Endodermal cell (in vitro differentiated cells): Measurements from ENCODE around the gene CCND2. TPM values are rescaled to one million over a fixed set of nuclear protein-coding genes. Genes with fewer than 3 reads are reported as not detected.

Experiments
- DNase-seq: peaks from one replicate; pipeline ENCODE4 v3.0.0-alpha.2; 2017
- H3K27ac ChIP-seq: 2 replicates; pipeline ENCODE4 v1.5.1; 2013; ENCODE audit warnings: mild to moderate bottlenecking, low read depth, low read length, moderate library complexity
- H3K27me3 ChIP-seq: 2 replicates; pipeline ENCODE4 v1.6.1; 2013; ENCODE audit warnings: mild to moderate bottlenecking, low read length, moderate library complexity; ENCODE audit not compliant: insufficient read depth, control insufficient read depth, poor library complexity, severe bottlenecking
- H3K36me3 ChIP-seq: 2 replicates; pipeline ENCODE4 v1.7.0; 2013; ENCODE audit warnings: mild to moderate bottlenecking, low read length, moderate library complexity; ENCODE audit not compliant: control insufficient read depth, insufficient read depth
- H3K4me1 ChIP-seq: one replicate; pipeline ENCODE4 v1.7.0; 2013; ENCODE audit warnings: low read length; ENCODE audit not compliant: control insufficient read depth, insufficient read depth
- H3K4me3 ChIP-seq: 2 replicates; pipeline ENCODE4 v1.5.1; 2013; ENCODE audit warnings: mild to moderate bottlenecking, low read length, moderate library complexity
- H3K9ac ChIP-seq: 2 replicates; pipeline ENCODE4 v1.6.1; 2013; ENCODE audit warnings: mild to moderate bottlenecking, low read length, moderate library complexity; ENCODE audit not compliant: poor library complexity, severe bottlenecking; ENCODE audit errors: extremely low read depth
- H3K9me3 ChIP-seq: 2 replicates; pipeline ENCODE4 v1.6.1; 2013; ENCODE audit warnings: mild to moderate bottlenecking, low read length, moderate library complexity; ENCODE audit not compliant: control insufficient read depth
- H3K27ac Mint-ChIP-seq: 2 replicates; pipeline ENCODE4 v1.8.0; 2020; ENCODE audit warnings: mixed read lengths
- H3K27me3 Mint-ChIP-seq: 2 replicates; pipeline ENCODE4 v1.8.0; 2021; ENCODE audit warnings: mild to moderate bottlenecking, mixed read lengths; ENCODE audit not compliant: insufficient read depth
- H3K36me3 Mint-ChIP-seq: 2 replicates; pipeline ENCODE4 v1.8.0; 2020; ENCODE audit warnings: low read depth, mixed read lengths
- H3K4me1 Mint-ChIP-seq: 2 replicates; pipeline ENCODE4 v1.8.0; 2020; ENCODE audit warnings: mixed read lengths
- H3K4me3 Mint-ChIP-seq: 2 replicates; pipeline ENCODE4 v1.8.0; 2020; ENCODE audit warnings: mild to moderate bottlenecking, moderate library complexity, mixed read lengths
- H3K9me3 Mint-ChIP-seq: 2 replicates; pipeline ENCODE4 v1.8.0; 2020; ENCODE audit warnings: mild to moderate bottlenecking, mixed read lengths
- CTCF ChIP-seq: fragments of 200-600 bp; sonication (generic); conservative IDR thresholded peaks from 2 replicates; pipeline ENCODE4 v1.5.0; 2021; ENCODE audit warnings: antibody characterized with exemption, mild to moderate bottlenecking
- WGBS, 2 experiments: methylation state at CpG; one replicate each; pipeline versions ENCODE4 v1.1.5 to v1.1.7; 2013; ENCODE audit warnings: missing lambda C conversion rate in 2 of 2, mixed read lengths in 1 of 2; ENCODE audit not compliant: insufficient coverage in 1 of 2, insufficient read length in 1 of 2; 5-methylcytosine and 5-hydroxymethylcytosine counted together
- total RNA-seq, 2 donors: library from RNA; stranded (reverse); fragmentation: NEBNext Ultra II Directional in 1 of 2; extraction: Animal tissue kit (Norgen Biotek cat#: 25700) in 1 of 2; gene quantifications; 2 replicates in 1 of 2; 3 replicates in 1 of 2; pipeline ENCODE4 v1.2.1, GENCODE V29; 2021

CCND2 gene
- total RNA-seq, 2 donors from 2014 or later: 286 to 362 TPM

- H3K4me1 ChIP-seq: peaks cover 14% of the 10 kb centered on the region
- no peaks in the 10 kb centered on the region for H3K27me3 ChIP-seq
- H3K4me3 ChIP-seq: no peak overlapping the region
- H3K36me3 ChIP-seq: peaks cover 66% of the 10 kb centered on the region
- H3K27me3 Mint-ChIP-seq: no peaks in the 10 kb centered on the region
- no peak overlapping the region for H3K4me3 Mint-ChIP-seq
- peak; percentile 72 for TF ChIP-seq CTCF
- H3K9me3 ChIP-seq: no peaks in the 10 kb centered on the region
- no peak overlapping the region for H3K27ac Mint-ChIP-seq
- no peak overlapping the region for H3K27ac ChIP-seq
- peaks cover 22% of the 10 kb centered on the region for H3K4me1 Mint-ChIP-seq
- H3K9me3 Mint-ChIP-seq: no peaks in the 10 kb centered on the region
- peak; percentile 88 for DNase-seq
- 90 to 94% methylated on average over 6 to 12 of the region's 12 CpGs for WGBS, 2 experiments
- no peak overlapping the region for H3K9ac ChIP-seq
- peaks cover 98% of the 10 kb centered on the region for H3K36me3 Mint-ChIP-seq
Measured at GRCh38 chr12:4282892-4283511, 9.4 kb downstream of the CCND2 start.

- Histone ChIP-seq H3K27ac (no peak overlapping the region), H3K9me3 (no peaks in the 10 kb centered on the region), H3K9ac (no peak overlapping the region), H3K36me3 (peaks cover 69% of the 10 kb centered on the region), H3K4me1 (peaks cover 7% of the 10 kb centered on the region), H3K27me3 (no peaks in the 10 kb centered on the region), H3K4me3 (no peak overlapping the region)
- Mint-ChIP-seq H3K9me3 (no peaks in the 10 kb centered on the region), H3K36me3 (peaks cover 98% of the 10 kb centered on the region), H3K27me3 (no peaks in the 10 kb centered on the region), H3K27ac (no peak overlapping the region), H3K4me1 (peaks cover 16% of the 10 kb centered on the region), H3K4me3 (no peak overlapping the region)
- peak; percentile 36 for DNase-seq
- no peak for TF ChIP-seq CTCF
- WGBS, 2 experiments: 94 to 96% methylated on average over 6 to 12 of the region's 12 CpGs
Measured at GRCh38 chr12:4283512-4284255, 10.1 kb downstream of the CCND2 start.

- Mint-ChIP-seq H3K4me3 (no peak overlapping the region), H3K27ac (no peak overlapping the region), H3K4me1 (peaks cover 9% of the 10 kb centered on the region), H3K36me3 (peaks cover 98% of the 10 kb centered on the region), H3K9me3 (no peaks in the 10 kb centered on the region), H3K27me3 (no peaks in the 10 kb centered on the region)
- no peak for TF ChIP-seq CTCF
- Histone ChIP-seq H3K27ac (no peak overlapping the region), H3K9me3 (no peaks in the 10 kb centered on the region), H3K27me3 (no peaks in the 10 kb centered on the region), H3K9ac (no peak overlapping the region), H3K36me3 (peaks cover 68% of the 10 kb centered on the region), H3K4me1 (peaks cover 3% of the 10 kb centered on the region), H3K4me3 (no peak overlapping the region)
- WGBS, 2 experiments: 90 to 92% methylated on average over 2 to 4 of the region's 4 CpGs
- DNase-seq: peak; percentile 40
Measured at GRCh38 chr12:4284306-4284705, 10.7 kb downstream of the CCND2 start.
